WERI-Rb-1 (cell line): ENCODE data around the gene SCN4B.

ENCODE experiments used
- DNase-seq: peaks from one replicate; pipeline ENCODE4 v3.0.0-alpha.2; 2020
- H3K27ac ChIP-seq: fragments of 250-450 bp; sonication (Bioruptor Pico); 2 replicates; pipeline ENCODE4 v1.5.1; 2020; ENCODE audit warnings: mild to moderate bottlenecking, moderate library complexity
- H3K27me3 ChIP-seq: fragments of 250-450 bp; sonication (Bioruptor Pico); 2 replicates; pipeline ENCODE4 v1.5.1; 2021; ENCODE audit warnings: mild to moderate bottlenecking, low read depth, moderate library complexity; ENCODE audit not compliant: insufficient read depth, severe bottlenecking
- H3K36me3 ChIP-seq: fragments of 250-450 bp; sonication (Bioruptor Pico); 2 replicates; pipeline ENCODE4 v1.5.1; 2020; ENCODE audit warnings: mild to moderate bottlenecking, moderate library complexity
- H3K4me3 ChIP-seq: 2 replicates; pipeline ENCODE4 v1.5.1; 2011; ENCODE audit warnings: low read depth, mild to moderate bottlenecking, control low read depth, low read length
- H3K9me3 ChIP-seq: fragments of 250-450 bp; sonication (Bioruptor Pico); 2 replicates; pipeline ENCODE4 v1.5.1; 2021; ENCODE audit warnings: mild to moderate bottlenecking, moderate library complexity; ENCODE audit not compliant: severe bottlenecking
- TF ChIP-seq, protein P1 (sequence below): IDR thresholded peaks from 2 replicates; pipeline ENCODE4 v1.5.1; 2011; ENCODE audit warnings: low read depth, mild to moderate bottlenecking, control low read depth, inconsistent platforms, low read length

Gene SCN4B

DNA sequence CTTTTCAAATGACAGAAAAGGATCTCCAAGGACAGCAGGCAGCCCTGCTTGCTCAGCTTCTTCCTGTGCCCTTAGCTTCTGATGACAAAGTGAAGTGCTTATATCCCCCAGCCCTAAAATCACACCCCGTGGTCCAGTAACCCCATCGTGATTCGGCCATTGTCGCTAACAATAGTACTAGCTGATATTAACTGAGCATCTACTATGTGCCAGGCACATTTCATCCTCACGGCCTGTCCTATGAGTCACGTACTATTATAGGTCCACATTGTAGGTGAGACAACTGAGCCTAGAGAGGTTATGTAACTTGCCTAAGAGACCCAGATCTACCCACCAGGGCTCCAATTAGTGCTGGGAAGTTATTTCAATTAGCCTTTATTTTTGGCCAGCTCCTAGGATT lies 6.1 kb downstream of the SCN4B start:
- TF ChIP-seq, protein P1, sequence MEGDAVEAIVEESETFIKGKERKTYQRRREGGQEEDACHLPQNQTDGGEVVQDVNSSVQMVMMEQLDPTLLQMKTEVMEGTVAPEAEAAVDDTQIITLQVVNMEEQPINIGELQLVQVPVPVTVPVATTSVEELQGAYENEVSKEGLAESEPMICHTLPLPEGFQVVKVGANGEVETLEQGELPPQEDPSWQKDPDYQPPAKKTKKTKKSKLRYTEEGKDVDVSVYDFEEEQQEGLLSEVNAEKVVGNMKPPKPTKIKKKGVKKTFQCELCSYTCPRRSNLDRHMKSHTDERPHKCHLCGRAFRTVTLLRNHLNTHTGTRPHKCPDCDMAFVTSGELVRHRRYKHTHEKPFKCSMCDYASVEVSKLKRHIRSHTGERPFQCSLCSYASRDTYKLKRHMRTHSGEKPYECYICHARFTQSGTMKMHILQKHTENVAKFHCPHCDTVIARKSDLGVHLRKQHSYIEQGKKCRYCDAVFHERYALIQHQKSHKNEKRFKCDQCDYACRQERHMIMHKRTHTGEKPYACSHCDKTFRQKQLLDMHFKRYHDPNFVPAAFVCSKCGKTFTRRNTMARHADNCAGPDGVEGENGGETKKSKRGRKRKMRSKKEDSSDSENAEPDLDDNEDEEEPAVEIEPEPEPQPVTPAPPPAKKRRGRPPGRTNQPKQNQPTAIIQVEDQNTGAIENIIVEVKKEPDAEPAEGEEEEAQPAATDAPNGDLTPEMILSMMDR: no peak
- no peaks in the 10 kb centered on the region for H3K27me3 ChIP-seq
- DNase-seq: no peak
- H3K9me3 ChIP-seq: peaks cover 3% of the 10 kb centered on the region
- H3K36me3 ChIP-seq: no peaks in the 10 kb centered on the region
- no peak overlapping the region for H3K27ac ChIP-seq
- no peak overlapping the region for H3K4me3 ChIP-seq

DNA sequence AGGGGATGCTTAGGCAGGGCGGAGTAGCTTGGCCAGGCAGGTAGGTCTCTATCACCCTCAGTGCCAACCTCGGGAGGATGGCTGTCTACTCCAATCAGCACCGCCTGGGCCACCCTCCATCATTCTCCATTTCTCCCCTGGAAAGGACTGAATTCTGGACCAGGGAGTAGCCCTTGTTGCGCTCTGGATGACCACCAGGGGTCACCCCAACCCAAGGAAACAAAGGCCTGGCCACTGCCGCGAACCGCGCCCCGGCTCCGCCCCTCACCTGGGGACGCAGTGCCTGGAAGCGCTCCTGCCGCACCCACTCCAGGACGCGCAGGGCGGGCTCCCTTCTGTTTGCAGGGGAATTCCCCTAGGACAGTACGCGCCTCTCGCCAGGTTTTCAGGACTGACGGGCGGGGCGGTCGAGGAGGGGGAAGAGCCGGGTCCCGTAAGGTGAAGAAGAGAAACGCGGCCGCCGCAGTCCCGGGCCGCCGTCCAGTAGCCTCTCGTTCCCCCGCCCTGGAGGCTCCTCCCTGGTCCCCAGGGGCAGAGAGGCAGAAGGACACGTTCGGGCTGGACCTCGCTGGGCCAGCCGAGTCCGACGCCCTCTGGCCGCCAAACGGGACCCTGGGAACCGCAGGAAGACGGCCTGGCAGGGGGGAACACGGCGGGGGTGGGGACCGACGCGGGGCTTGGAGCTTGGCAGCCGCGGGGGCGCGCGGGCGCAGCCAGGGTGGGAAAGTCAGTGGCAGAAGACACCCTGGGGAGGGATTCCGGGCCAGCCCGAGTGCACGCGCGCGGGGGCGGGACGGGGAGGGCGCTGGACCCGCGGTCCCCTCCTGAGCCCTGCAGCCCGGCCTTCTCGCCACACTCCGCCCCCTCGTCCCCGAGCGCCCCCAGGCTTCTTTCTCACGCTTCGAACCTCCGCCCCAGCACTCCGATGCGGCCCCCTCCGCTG lies 7.1 kb downstream of the SCN4B start:
- TF ChIP-seq, protein P1: peak; percentile 86
- Histone ChIP-seq H3K4me3 (peak overlapping the region; percentile 52), H3K36me3 (no peaks in the 10 kb centered on the region), H3K9me3 (peaks cover 3% of the 10 kb centered on the region), H3K27ac (no peak overlapping the region), H3K27me3 (no peaks in the 10 kb centered on the region)
- peak; percentile 89 for DNase-seq

DNA sequence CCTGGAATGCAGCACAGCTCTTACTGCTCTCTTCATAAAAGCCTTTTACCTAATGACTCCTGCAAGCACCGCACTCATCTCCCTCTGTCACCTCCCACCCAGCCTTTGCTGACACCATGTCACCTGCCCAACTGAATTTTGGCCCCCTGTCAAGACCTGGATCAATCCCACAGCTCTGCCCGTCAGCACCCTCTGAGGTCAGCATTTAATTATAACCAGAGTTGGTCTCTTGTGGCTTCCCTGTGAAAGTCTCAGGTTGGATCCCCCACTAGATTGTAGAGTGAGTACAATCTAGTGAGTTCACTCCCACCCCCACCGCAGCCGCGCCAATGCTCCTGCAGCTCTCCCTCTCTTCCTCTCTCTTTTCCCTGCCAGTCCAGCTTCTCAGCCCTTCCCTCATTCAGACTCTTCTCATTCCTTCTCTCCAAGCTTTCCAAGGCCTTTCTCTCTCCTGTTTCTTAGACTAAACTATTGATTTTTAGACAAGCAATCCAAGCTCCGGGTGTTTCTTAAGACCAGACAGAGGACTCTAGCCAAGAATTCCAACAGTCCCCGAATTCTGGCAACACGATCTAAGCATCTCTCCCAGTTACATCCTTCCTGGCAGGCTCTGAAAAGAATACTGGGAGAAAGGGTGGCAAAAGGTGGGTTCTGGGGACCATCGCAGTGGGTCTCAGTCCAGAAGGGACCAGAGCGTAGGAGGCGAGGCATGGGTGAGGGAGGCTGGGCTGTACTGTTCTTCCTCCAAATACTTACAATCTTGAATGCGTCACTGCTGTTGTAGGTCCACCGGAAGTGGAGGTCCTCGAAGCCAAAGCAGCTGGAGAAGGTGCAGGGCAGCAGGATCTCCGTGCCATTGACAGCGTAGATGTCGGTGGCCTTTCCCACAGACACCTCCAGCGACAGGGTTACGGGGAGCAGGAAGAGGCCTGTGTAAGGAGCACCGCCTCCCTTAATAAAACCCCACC lies 8.0 kb downstream of the SCN4B start:
- no peak overlapping the region for H3K4me3 ChIP-seq
- H3K36me3 ChIP-seq: no peaks in the 10 kb centered on the region
- DNase-seq: no peak
- H3K27me3 ChIP-seq: no peaks in the 10 kb centered on the region
- H3K27ac ChIP-seq: no peak overlapping the region
- H3K9me3 ChIP-seq: peaks cover 3% of the 10 kb centered on the region
- TF ChIP-seq, protein P1: no peak

DNA sequence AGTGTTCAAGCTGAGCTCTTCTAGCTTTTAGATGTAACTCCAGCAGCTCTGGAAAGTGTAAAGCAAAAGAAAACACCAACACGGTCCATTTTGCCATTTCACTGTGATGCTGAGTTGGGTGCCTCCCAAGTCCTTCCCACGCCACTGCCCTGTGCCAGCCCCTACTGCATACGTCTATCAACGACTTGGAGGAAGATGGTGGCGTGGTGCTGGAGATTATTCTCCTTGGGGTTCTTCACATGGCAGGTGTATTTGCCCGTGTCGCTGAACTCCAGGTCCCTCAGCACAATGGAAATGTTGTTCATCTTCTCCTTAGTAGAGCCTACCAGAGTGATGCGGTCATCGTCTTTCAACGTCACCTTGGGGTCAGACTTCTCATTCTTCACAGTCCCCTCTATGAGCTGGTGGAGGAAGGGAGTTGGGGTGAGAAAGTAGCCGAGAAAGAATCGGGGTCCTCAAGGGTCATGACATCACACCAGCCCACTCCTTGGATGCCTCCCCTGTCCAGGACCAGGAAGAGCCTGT lies 8.9 kb downstream of the SCN4B start:
- Histone ChIP-seq H3K36me3 (no peaks in the 10 kb centered on the region), H3K27ac (no peak overlapping the region), H3K4me3 (no peak overlapping the region), H3K9me3 (peaks cover 3% of the 10 kb centered on the region), H3K27me3 (no peaks in the 10 kb centered on the region)
- TF ChIP-seq, protein P1: no peak
- DNase-seq: no peak

DNA sequence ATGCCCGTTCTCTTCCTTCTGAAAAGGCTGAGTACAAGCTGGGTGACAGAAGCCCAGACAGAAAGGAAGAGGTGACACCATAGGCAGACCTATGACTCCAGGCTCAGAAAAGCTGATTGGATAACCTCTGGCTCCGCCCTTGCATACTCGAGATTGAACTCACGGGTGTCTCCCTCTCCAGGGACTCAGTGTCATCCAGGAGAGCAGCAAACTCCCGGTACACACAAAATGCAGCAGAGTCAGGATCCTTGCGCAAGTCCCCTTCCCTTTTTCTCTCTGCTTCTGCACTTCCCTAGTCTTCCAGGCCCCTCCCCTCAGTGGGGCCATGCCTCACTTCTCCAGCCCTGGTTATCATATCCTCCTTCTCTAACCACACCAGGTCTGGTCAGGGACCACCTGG lies 9.8 kb downstream of the SCN4B start:
- Histone ChIP-seq H3K27me3 (no peaks in the 10 kb centered on the region), H3K27ac (no peak overlapping the region), H3K4me3 (no peak overlapping the region), H3K36me3 (no peaks in the 10 kb centered on the region), H3K9me3 (peaks cover 3% of the 10 kb centered on the region)
- TF ChIP-seq, protein P1: no peak
- DNase-seq: no peak
